ENCODE data around the gene IDH3B.

The IDH3B gene

GRCh38 chr20:2612073-2612472 is 51.9 kb downstream of the IDH3B start:
- no peak for DNase-seq

GRCh38 chr20:2610941-2611720 is 52.9 kb downstream of the IDH3B start:
- DNase-seq = no peak

GRCh38 chr20:2610326-2610725 is 53.7 kb downstream of the IDH3B start:
- no peak for DNase-seq

All from suppressor macrophage treated with lipopolysaccharide for 4 hours (primary cell).